OCI-LY3 (cell line): ENCODE results near the gene LRPAP1.
"Not testable (repeated sequence)": the region's sequence is repeated elsewhere in the genome, so short reads cannot be mapped to it uniquely, and the experiment has no call there.

Experiments used
- CTCF ChIP-seq: fragments of 200-600, 300-600 bp; sonication (generic); IDR thresholded peaks from 2 replicates; pipeline ENCODE4 v1.5.1; 2014; ENCODE audit warnings: antibody characterized with exemption, low read length, low read depth
- EZH2phosphoT487 ChIP-seq: fragments of 200-600 bp; shearing (Covaris generic); IDR thresholded peaks from 2 replicates; pipeline ENCODE4 v1.6.1; 2018; ENCODE audit warnings: antibody characterized with exemption, mixed run types, low read depth

GRCh38 chr4:3574865-3575264 is 42.6 kb upstream of the LRPAP1 start:
- TF ChIP-seq CTCF, EZH2phosphoT487: not testable (repeated sequence)
